ENCODE measurements around the gene DDX46.

- TF ChIP-seq SIN3A (conservative IDR thresholded peaks at IDR 0.05 in 1 of 2, IDR thresholded peaks at IDR 0.05 in 1 of 2; ENCODE audit: low read depth in 1 of 2, low read length in 2 of 2) (no peak), RAD21 (IDR thresholded peaks at IDR 0.05 in 1 of 2, conservative IDR thresholded peaks at IDR 0.05 in 1 of 2; ENCODE audit: low read depth in 2 of 2, low read length in 2 of 2) (no peak), ATF2 (IDR thresholded peaks at IDR 0.05; ENCODE audit: low read length) (no peak), CTCF (IDR thresholded peaks at IDR 0.05; ENCODE audit: control extremely low read depth in 1 of 3, insufficient read depth in 1 of 3, low read depth in 1 of 3, low read length in 3 of 3) (no peak), GABPA (IDR thresholded peaks at IDR 0.05; ENCODE audit: borderline replicate concordance, insufficient read depth, low read length) (no peak), EP300 (IDR thresholded peaks at IDR 0.05; ENCODE audit: borderline replicate concordance in 1 of 2, low read depth in 2 of 2, low read length in 2 of 2) (no peak), POLR2AphosphoS5 (IDR thresholded peaks at IDR 0.05; ENCODE audit: low read depth, low read length) (no peak), TCF12 (IDR thresholded peaks at IDR 0.05; ENCODE audit: low read depth, low read length) (no peak), SP4 (IDR thresholded peaks at IDR 0.05; ENCODE audit: low read length) (no peak)
Measured at GRCh38 chr5:134758176-134758503, 439 bp upstream of the DDX46 start.
